Neural cell (in vitro differentiated cells): ENCODE measurements around the gene UBL4A. TPM values are rescaled to one million over a fixed set of nuclear protein-coding genes. Genes with fewer than 3 reads are reported as not detected.
A peak's percentile ranks its signal among the peaks of the same experiment; 100 is the strongest.

Experiments used
- H2AFZ ChIP-seq: fragments of 200-600, 300-800 bp; sonication (generic), shearing (Covaris generic); 2 replicates; pipeline ENCODE4 v1.6.0; 2014; ENCODE audit warnings: low read depth, mild to moderate bottlenecking, antibody characterized with exemption, low read length, moderate library complexity
- H3F3A ChIP-seq: fragments of 200-600 bp; shearing (Covaris generic); 2 replicates; pipeline ENCODE4 v1.6.1; 2016; ENCODE audit warnings: mild to moderate bottlenecking, moderate library complexity, mixed read lengths, antibody characterized with exemption, low read length; ENCODE audit not compliant: insufficient read depth, poor library complexity, severe bottlenecking
- H3K27ac ChIP-seq: fragments of 200-600, 300-800 bp; sonication (generic), shearing (Covaris generic); 2 replicates; pipeline ENCODE4 v1.5.1; 2014; ENCODE audit warnings: mild to moderate bottlenecking, low read length, moderate library complexity
- H3K27me3 ChIP-seq: fragments of 300-800, 200-600 bp; sonication (generic), shearing (Covaris generic); 2 replicates; pipeline ENCODE4 v1.6.0; 2014; ENCODE audit warnings: mild to moderate bottlenecking, low read depth, low read length, moderate library complexity; ENCODE audit not compliant: insufficient read depth
- H3K36me3 ChIP-seq: fragments of 300-800, 200-600 bp; sonication (generic), shearing (Covaris generic); 2 replicates; pipeline ENCODE4 v1.5.1; 2014; ENCODE audit warnings: mild to moderate bottlenecking, antibody characterized with exemption, low read length, moderate library complexity; ENCODE audit not compliant: insufficient read depth
- H3K4me2 ChIP-seq: fragments of 300-800, 200-600 bp; sonication (generic), shearing (Covaris generic); 2 replicates; pipeline ENCODE4 v1.6.0; 2014; ENCODE audit warnings: mild to moderate bottlenecking, low read length
- H3K4me3 ChIP-seq: fragments of 300-800, 200-600 bp; sonication (generic), shearing (Covaris generic); 2 replicates; pipeline ENCODE4 v1.5.1; 2014; ENCODE audit warnings: mild to moderate bottlenecking, low read length, moderate library complexity
- H3K79me2 ChIP-seq: fragments of 200-600 bp; shearing (Covaris generic); replicated peaks from 2 replicates; pipeline ENCODE4 v1.6.0; 2014; ENCODE audit warnings: mild to moderate bottlenecking, low read length, moderate library complexity; ENCODE audit not compliant: insufficient read depth
- H3K9ac ChIP-seq: fragments of 300-800, 200-600 bp; sonication (generic), shearing (Covaris generic); 2 replicates; pipeline ENCODE4 v1.6.1; 2016; ENCODE audit warnings: mild to moderate bottlenecking, low read length, mixed read lengths
- H3K9me2 ChIP-seq: fragments of 200-600 bp; shearing (Covaris generic); 2 replicates; pipeline ENCODE4 v1.6.1; 2016; ENCODE audit warnings: mild to moderate bottlenecking, low read length, mixed read lengths; ENCODE audit not compliant: insufficient read depth
- H3K9me3 ChIP-seq: fragments of 200-600, 300-800 bp; sonication (generic), shearing (Covaris generic); 2 replicates; pipeline ENCODE4 v1.6.1; 2016; ENCODE audit warnings: mild to moderate bottlenecking, mixed run types, low read length, moderate library complexity, mixed read lengths
- H4K20me1 ChIP-seq: fragments of 200-600 bp; shearing (Covaris generic); 2 replicates; pipeline ENCODE4 v1.6.1; 2016; ENCODE audit warnings: mild to moderate bottlenecking, mixed run types; ENCODE audit not compliant: insufficient read depth
- EP300 ChIP-seq: fragments of 450-650 bp; conservative IDR thresholded peaks from 2 replicates; pipeline ENCODE4 v1.6.1; 2014; ENCODE audit warnings: antibody characterized with exemption, mild to moderate bottlenecking, moderate library complexity; ENCODE audit not compliant: poor library complexity, severe bottlenecking
- EZH2 ChIP-seq: fragments of 200-600, 300-800 bp; shearing (Covaris generic), sonication (generic); IDR thresholded peaks from 2 replicates; pipeline ENCODE4 v1.6.1; 2014; ENCODE audit warnings: antibody characterized with exemption, low read length, borderline replicate concordance, mild to moderate bottlenecking; ENCODE audit not compliant: insufficient read depth, poor library complexity, severe bottlenecking
- MXI1 ChIP-seq: fragments of 450-650 bp; conservative IDR thresholded peaks from 2 replicates; pipeline ENCODE4 v1.6.1; 2014; ENCODE audit warnings: antibody characterized with exemption, mild to moderate bottlenecking; ENCODE audit not compliant: poor library complexity, severe bottlenecking
- POLR2AphosphoS5 ChIP-seq: IDR thresholded peaks from 2 replicates; pipeline ENCODE4 v1.6.1; 2012
- RAD21 ChIP-seq: fragments of 450-650 bp; conservative IDR thresholded peaks from 2 replicates; pipeline ENCODE4 v1.6.1; 2014; ENCODE audit warnings: antibody characterized with exemption, mild to moderate bottlenecking, moderate library complexity
- SMC3 ChIP-seq: fragments of 450-650 bp; conservative IDR thresholded peaks from 2 replicates; pipeline ENCODE4 v1.6.1; 2014; ENCODE audit warnings: antibody characterized with exemption, mild to moderate bottlenecking, moderate library complexity; ENCODE audit not compliant: poor library complexity
- TAF1 ChIP-seq: IDR thresholded peaks from 2 replicates; pipeline ENCODE4 v1.6.1; 2012; ENCODE audit warnings: low read depth
- polyA plus RNA-seq: library from polyadenylated mRNA; depleted of rRNA; stranded (reverse); fragments of >200 nt; gene quantifications from 2 replicates; pipeline ENCODE4 v1.2.3, GENCODE V29; 2014
- TF ChIP-seq, protein P1 (sequence below): IDR thresholded peaks from 2 replicates; pipeline ENCODE4 v1.6.1; 2012; ENCODE audit warnings: borderline replicate concordance
- TF ChIP-seq, protein P2 (sequence below): fragments of 450-650 bp; IDR thresholded peaks from 2 replicates; pipeline ENCODE4 v1.5.1; 2014; ENCODE audit warnings: antibody characterized with exemption, mild to moderate bottlenecking, moderate library complexity; ENCODE audit not compliant: poor library complexity, severe bottlenecking

Gene UBL4A
- polyA plus RNA-seq, 1 donor from 2014 or later: 28.5 TPM

DNA sequence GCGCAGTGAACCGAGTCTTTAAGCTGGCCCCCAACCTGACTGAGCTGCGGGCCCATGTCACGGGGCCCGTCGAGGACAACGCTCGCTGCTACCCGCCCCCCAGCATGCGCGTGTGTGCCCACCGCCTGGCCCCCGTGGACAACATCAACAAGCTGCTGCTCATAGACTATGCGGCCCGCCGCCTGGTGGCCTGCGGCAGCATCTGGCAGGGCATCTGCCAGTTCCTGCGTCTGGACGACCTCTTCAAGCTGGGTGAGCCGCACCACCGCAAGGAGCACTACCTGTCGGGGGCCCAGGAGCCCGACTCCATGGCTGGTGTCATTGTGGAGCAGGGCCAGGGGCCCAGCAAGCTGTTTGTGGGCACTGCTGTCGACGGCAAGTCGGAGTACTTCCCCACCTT is 26.1 kb downstream of the UBL4A start:
- H3K9ac ChIP-seq: no peak overlapping the region
- no peak overlapping the region for H3K4me2 ChIP-seq
- TF ChIP-seq EZH2: no peak
- no peak for TF ChIP-seq MXI1
- no peak for TF ChIP-seq POLR2AphosphoS5
- no peaks in the 10 kb centered on the region for H3F3A ChIP-seq
- no peaks in the 10 kb centered on the region for H3K9me2 ChIP-seq
- no peaks in the 10 kb centered on the region for H3K36me3 ChIP-seq
- no peak overlapping the region for H2AFZ ChIP-seq
- H4K20me1 ChIP-seq: no peaks in the 10 kb centered on the region
- peak overlapping the region; percentile 85 for H3K4me3 ChIP-seq
- H3K79me2 ChIP-seq: peaks cover 18% of the 10 kb centered on the region
- no peaks in the 10 kb centered on the region for H3K27me3 ChIP-seq
- no peak overlapping the region for H3K27ac ChIP-seq
- no peaks in the 10 kb centered on the region for H3K9me3 ChIP-seq

DNA sequence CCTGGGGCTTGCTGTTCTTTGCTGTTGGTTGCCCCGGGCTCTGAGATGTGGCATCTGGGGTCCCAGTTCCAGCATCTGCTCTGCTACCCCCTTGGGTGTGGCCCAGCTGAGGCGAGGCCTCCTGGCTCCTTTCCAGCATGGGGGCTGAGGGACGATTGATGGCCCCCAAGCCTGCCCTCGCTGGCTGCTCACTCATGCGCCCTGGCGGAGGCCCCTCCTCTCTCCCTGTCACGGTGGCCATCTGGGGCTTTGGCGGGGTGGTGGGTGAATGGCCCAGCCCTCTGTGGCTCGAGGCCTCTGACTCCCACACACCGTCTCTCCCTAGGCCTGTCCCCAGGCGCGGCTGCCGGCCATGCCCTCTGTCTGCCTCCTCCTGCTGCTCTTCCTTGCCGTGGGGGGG is 26.6 kb downstream of the UBL4A start:
- Histone ChIP-seq H3K79me2 (peaks cover 18% of the 10 kb centered on the region), H2AFZ (no peak overlapping the region), H3K4me2 (peak overlapping the region; percentile 30), H3K27me3 (no peaks in the 10 kb centered on the region), H3K9me2 (no peaks in the 10 kb centered on the region), H3K27ac (no peak overlapping the region), H4K20me1 (no peaks in the 10 kb centered on the region), H3F3A (no peaks in the 10 kb centered on the region), H3K9me3 (no peaks in the 10 kb centered on the region), H3K4me3 (peak overlapping the region; percentile 85), H3K9ac (peak overlapping the region; percentile 82), H3K36me3 (no peaks in the 10 kb centered on the region)
- TF ChIP-seq EP300 (no peak), EZH2 (no peak), SMC3 (no peak), MXI1 (no peak), RAD21 (no peak), POLR2AphosphoS5 (no peak), TAF1 (no peak)
- TF ChIP-seq, protein P1, sequence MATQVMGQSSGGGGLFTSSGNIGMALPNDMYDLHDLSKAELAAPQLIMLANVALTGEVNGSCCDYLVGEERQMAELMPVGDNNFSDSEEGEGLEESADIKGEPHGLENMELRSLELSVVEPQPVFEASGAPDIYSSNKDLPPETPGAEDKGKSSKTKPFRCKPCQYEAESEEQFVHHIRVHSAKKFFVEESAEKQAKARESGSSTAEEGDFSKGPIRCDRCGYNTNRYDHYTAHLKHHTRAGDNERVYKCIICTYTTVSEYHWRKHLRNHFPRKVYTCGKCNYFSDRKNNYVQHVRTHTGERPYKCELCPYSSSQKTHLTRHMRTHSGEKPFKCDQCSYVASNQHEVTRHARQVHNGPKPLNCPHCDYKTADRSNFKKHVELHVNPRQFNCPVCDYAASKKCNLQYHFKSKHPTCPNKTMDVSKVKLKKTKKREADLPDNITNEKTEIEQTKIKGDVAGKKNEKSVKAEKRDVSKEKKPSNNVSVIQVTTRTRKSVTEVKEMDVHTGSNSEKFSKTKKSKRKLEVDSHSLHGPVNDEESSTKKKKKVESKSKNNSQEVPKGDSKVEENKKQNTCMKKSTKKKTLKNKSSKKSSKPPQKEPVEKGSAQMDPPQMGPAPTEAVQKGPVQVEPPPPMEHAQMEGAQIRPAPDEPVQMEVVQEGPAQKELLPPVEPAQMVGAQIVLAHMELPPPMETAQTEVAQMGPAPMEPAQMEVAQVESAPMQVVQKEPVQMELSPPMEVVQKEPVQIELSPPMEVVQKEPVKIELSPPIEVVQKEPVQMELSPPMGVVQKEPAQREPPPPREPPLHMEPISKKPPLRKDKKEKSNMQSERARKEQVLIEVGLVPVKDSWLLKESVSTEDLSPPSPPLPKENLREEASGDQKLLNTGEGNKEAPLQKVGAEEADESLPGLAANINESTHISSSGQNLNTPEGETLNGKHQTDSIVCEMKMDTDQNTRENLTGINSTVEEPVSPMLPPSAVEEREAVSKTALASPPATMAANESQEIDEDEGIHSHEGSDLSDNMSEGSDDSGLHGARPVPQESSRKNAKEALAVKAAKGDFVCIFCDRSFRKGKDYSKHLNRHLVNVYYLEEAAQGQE: no peak
- TF ChIP-seq, protein P2, sequence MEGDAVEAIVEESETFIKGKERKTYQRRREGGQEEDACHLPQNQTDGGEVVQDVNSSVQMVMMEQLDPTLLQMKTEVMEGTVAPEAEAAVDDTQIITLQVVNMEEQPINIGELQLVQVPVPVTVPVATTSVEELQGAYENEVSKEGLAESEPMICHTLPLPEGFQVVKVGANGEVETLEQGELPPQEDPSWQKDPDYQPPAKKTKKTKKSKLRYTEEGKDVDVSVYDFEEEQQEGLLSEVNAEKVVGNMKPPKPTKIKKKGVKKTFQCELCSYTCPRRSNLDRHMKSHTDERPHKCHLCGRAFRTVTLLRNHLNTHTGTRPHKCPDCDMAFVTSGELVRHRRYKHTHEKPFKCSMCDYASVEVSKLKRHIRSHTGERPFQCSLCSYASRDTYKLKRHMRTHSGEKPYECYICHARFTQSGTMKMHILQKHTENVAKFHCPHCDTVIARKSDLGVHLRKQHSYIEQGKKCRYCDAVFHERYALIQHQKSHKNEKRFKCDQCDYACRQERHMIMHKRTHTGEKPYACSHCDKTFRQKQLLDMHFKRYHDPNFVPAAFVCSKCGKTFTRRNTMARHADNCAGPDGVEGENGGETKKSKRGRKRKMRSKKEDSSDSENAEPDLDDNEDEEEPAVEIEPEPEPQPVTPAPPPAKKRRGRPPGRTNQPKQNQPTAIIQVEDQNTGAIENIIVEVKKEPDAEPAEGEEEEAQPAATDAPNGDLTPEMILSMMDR: no peak
